ENCODE data around the gene FCER1G.

GRCh38 chr1:161190962-161191521, 24.1 kb upstream of the FCER1G start:
- no peak for TF ChIP-seq CTCF (IDR thresholded peaks at IDR 0.05)
- no peak for TF ChIP-seq POLR2A (IDR thresholded peaks at IDR 0.05)

Measured in body of pancreas (tissue), 4 donors.